ENCODE data around the gene MLXIPL.

- no peak for TF ChIP-seq CTCF (IDR thresholded peaks at IDR 0.05)
- TF ChIP-seq POLR2A (IDR thresholded peaks at IDR 0.05), result no peak
Observed at GRCh38 chr7:73621168-73622063, 2.9 kb downstream of the MLXIPL start.
